H9 (cell line): ENCODE measurements around the gene DGCR8. TPM values are rescaled to one million over a fixed set of nuclear protein-coding genes. Genes with fewer than 3 reads are reported as not detected.

Source experiments
- DNase-seq: peaks from one replicate; pipeline ENCODE4 v3.0.0-alpha.2; 2017
- H2AFZ ChIP-seq: one replicate; pipeline ENCODE4 v1.6.1; 2013; ENCODE audit warnings: mild to moderate bottlenecking, low read length, control low read depth, moderate library complexity
- H2AK5ac ChIP-seq: 2 replicates; pipeline ENCODE4 v1.6.1; 2013; ENCODE audit warnings: low read length, control low read depth, mixed read lengths; ENCODE audit not compliant: insufficient read length
- H2BK120ac ChIP-seq: one replicate; pipeline ENCODE4 v1.6.1; 2013; ENCODE audit warnings: low read depth, mild to moderate bottlenecking, low read length, control low read depth, inconsistent platforms; ENCODE audit not compliant: poor library complexity, severe bottlenecking
- H2BK12ac ChIP-seq: 2 replicates; pipeline ENCODE4 v1.6.1; 2013; ENCODE audit warnings: low read length, control low read depth, mixed read lengths, low read depth; ENCODE audit not compliant: insufficient read length
- H2BK15ac ChIP-seq: 2 replicates; pipeline ENCODE4 v1.6.1; 2013; ENCODE audit warnings: low read depth, low read length, control low read depth
- H2BK20ac ChIP-seq: one replicate; pipeline ENCODE4 v1.6.1; 2013; ENCODE audit warnings: low read depth, mild to moderate bottlenecking, low read length, control low read depth, inconsistent platforms; ENCODE audit not compliant: poor library complexity, severe bottlenecking
- H2BK5ac ChIP-seq: 2 replicates; pipeline ENCODE4 v1.6.1; 2013; ENCODE audit warnings: low read length, control low read depth, mixed read lengths; ENCODE audit not compliant: insufficient read length
- H3K14ac ChIP-seq: 2 replicates; pipeline ENCODE4 v1.6.1; 2013; ENCODE audit warnings: low read length, control low read depth; ENCODE audit not compliant: insufficient read depth
- H3K18ac ChIP-seq: 2 replicates; pipeline ENCODE4 v1.6.1; 2013; ENCODE audit warnings: low read depth, mild to moderate bottlenecking, mixed read lengths, low read length, control low read depth; ENCODE audit not compliant: insufficient read length
- H3K23ac ChIP-seq: 2 replicates; pipeline ENCODE4 v1.6.1; 2013; ENCODE audit warnings: low read length, control low read depth, mixed read lengths, low read depth; ENCODE audit not compliant: insufficient read length
- H3K23me2 ChIP-seq: 2 replicates; pipeline ENCODE4 v1.6.1; 2013; ENCODE audit warnings: low read depth, mild to moderate bottlenecking, mixed read lengths, low read length, control low read depth; ENCODE audit not compliant: insufficient read length, poor library complexity, severe bottlenecking
- H3K27ac ChIP-seq: 2 replicates; pipeline ENCODE4 v1.5.1; 2013; ENCODE audit warnings: low read length, control low read depth, mixed read lengths, low read depth; ENCODE audit not compliant: insufficient read length
- H3K27me3 ChIP-seq: 2 replicates; pipeline ENCODE4 v1.6.1; 2013; ENCODE audit warnings: low read length, control low read depth, inconsistent platforms; ENCODE audit not compliant: insufficient read depth
- H3K4ac ChIP-seq: 2 replicates; pipeline ENCODE4 v1.6.1; 2013; ENCODE audit warnings: low read depth, mild to moderate bottlenecking, control low read depth, inconsistent platforms, low read length, moderate library complexity
- H3K4me1 ChIP-seq: 2 replicates; pipeline ENCODE4 v1.6.1; 2013; ENCODE audit warnings: low read length, control low read depth, inconsistent platforms; ENCODE audit not compliant: insufficient read depth
- H3K4me2 ChIP-seq: 2 replicates; pipeline ENCODE4 v1.6.1; 2013; ENCODE audit warnings: low read length, control low read depth, mixed read lengths; ENCODE audit not compliant: insufficient read length, insufficient read depth
- H3K56ac ChIP-seq: 2 replicates; pipeline ENCODE4 v1.6.1; 2013; ENCODE audit warnings: low read depth, mild to moderate bottlenecking, mixed read lengths, low read length, control low read depth; ENCODE audit not compliant: insufficient read length
- H3K79me1 ChIP-seq: 2 replicates; pipeline ENCODE4 v1.6.1; 2013; ENCODE audit warnings: low read depth, mild to moderate bottlenecking, moderate library complexity, low read length, control low read depth, inconsistent platforms; ENCODE audit not compliant: insufficient read depth, poor library complexity, severe bottlenecking
- H3K79me2 ChIP-seq: 2 replicates; pipeline ENCODE4 v1.6.1; 2013; ENCODE audit warnings: low read length, control low read depth, inconsistent platforms; ENCODE audit not compliant: insufficient read depth
- H3K9ac ChIP-seq: 2 replicates; pipeline ENCODE4 v1.6.1; 2013; ENCODE audit warnings: low read length, control low read depth, mixed read lengths; ENCODE audit not compliant: insufficient read length; ENCODE audit errors: extremely low read depth
- H3K9me3 ChIP-seq: one replicate; pipeline ENCODE4 v1.6.1; 2013; ENCODE audit warnings: low read depth, low read length, inconsistent platforms; ENCODE audit not compliant: control insufficient read depth
- H3T11ph ChIP-seq: one replicate; pipeline ENCODE4 v1.6.1; 2013; ENCODE audit warnings: mild to moderate bottlenecking, low read length, control low read depth, inconsistent platforms
- H4K20me1 ChIP-seq: one replicate; pipeline ENCODE4 v1.6.1; 2013; ENCODE audit not compliant: control insufficient read depth, insufficient read length, insufficient read depth
- H4K5ac ChIP-seq: 2 replicates; pipeline ENCODE4 v1.6.1; 2013; ENCODE audit warnings: low read depth, mild to moderate bottlenecking, mixed read lengths, low read length, control low read depth; ENCODE audit not compliant: insufficient read length
- H4K8ac ChIP-seq: replicated peaks from 2 replicates; pipeline ENCODE4 v1.6.1; 2013; ENCODE audit warnings: low read length, control low read depth, mixed read lengths, low read depth; ENCODE audit not compliant: insufficient read length
- H4K91ac ChIP-seq: 2 replicates; pipeline ENCODE4 v1.6.1; 2013; ENCODE audit warnings: low read depth, mild to moderate bottlenecking, moderate library complexity, mixed read lengths, low read length, control low read depth; ENCODE audit not compliant: insufficient read length
- H3K27ac Mint-ChIP-seq, 3 experiments: 2 replicates in 2 of 3; 3 replicates in 1 of 3; pipeline ENCODE4 v1.8.0; 2020 to 2021; ENCODE audit warnings: mixed read lengths in 3 of 3, mild to moderate bottlenecking in 1 of 3, moderate library complexity in 1 of 3
- H3K27me3 Mint-ChIP-seq: 2 replicates; pipeline ENCODE4 v1.8.0; 2021; ENCODE audit warnings: low read depth, mild to moderate bottlenecking, moderate library complexity, mixed read lengths
- H3K36me3 Mint-ChIP-seq, 3 experiments: 2 replicates in 2 of 3; 3 replicates in 1 of 3; pipeline ENCODE4 v1.8.0; 2020 to 2021; ENCODE audit warnings: low read depth in 3 of 3, mixed read lengths in 3 of 3; ENCODE audit not compliant: insufficient read depth in 1 of 3
- H3K4me1 Mint-ChIP-seq, 2 experiments: 2 replicates each; pipeline ENCODE4 v1.8.0; 2020; ENCODE audit warnings: mixed read lengths in 2 of 2
- H3K4me3 Mint-ChIP-seq, 2 experiments: 2 replicates in 1 of 2; 3 replicates in 1 of 2; pipeline ENCODE4 v1.8.0; 2020 to 2021; ENCODE audit warnings: mild to moderate bottlenecking in 2 of 2, mixed read lengths in 2 of 2, moderate library complexity in 1 of 2
- H3K9me3 Mint-ChIP-seq, 2 experiments: 2 replicates in 1 of 2; 3 replicates in 1 of 2; pipeline ENCODE4 v1.8.0; 2020; ENCODE audit warnings: mild to moderate bottlenecking in 2 of 2, mixed read lengths in 2 of 2, moderate library complexity in 1 of 2
- CTCF ChIP-seq: fragments of 200-600 bp; sonication (generic); conservative IDR thresholded peaks from 3 replicates; pipeline ENCODE4 v1.8.0; 2021; ENCODE audit warnings: antibody characterized with exemption, mild to moderate bottlenecking
- WGBS: extraction: QIAGEN DNeasy Blood & Tissue Kit; methylation state at CpG from one replicate; pipeline ENCODE4 v1.1.7; 2013; ENCODE audit warnings: missing lambda C conversion rate, low lambda C conversion rate, mixed read lengths; ENCODE audit not compliant: insufficient read length; ENCODE audit errors: extremely low coverage; 5-methylcytosine and 5-hydroxymethylcytosine counted together
- total RNA-seq: library from RNA; stranded (reverse); gene quantifications from 2 replicates; pipeline ENCODE4 v1.2.1, GENCODE V29; 2021

Gene DGCR8
- total RNA-seq, 1 experiment from 2014 or later, result 74.5 TPM

DNA sequence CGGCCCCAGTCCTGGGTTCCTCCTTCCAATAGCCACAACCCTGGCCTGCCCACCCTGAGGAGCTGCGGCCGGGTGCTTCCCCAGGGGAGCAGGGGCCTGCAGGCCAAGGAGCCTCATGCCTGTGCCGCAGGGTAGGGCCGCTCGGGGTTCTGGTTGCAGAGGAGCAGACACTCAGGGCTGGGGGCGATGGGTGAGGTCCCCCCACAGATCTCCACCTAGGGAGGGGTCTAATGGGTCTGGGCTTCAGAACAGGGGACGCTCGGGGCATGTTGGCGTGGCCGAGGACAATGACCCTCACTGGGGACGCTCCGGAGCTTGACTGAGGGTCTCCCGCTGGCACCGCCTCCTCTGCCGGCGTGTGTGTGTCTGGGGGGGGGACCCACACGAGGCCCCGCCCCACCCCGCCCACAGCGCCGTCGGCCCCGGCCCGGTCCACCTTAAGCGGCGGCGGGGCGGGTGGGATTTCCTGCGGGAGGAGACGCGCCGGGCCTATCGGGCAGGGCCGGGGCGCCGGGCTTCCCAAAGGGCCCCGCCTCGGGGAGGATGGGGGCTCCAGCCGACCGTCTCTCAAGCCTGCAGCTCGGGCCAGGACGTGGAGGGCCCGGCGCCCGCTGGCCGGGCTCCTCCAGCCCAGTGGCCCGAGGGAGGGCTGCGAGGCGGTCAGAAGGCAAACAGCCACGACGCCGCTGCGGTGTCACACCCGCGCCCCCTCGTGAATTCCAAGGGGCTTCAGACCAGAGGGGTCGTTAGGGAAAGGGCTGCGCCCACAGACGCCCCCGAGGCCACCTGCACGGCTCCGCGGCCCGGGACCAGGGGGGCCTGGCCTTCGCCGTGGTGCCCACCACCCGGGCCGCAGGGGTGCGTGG is 50.9 kb downstream of the DGCR8 start:
- Histone ChIP-seq H2BK20ac (no peak overlapping the region), H4K91ac (no peak overlapping the region), H3K14ac (no peak overlapping the region), H4K20me1 (peaks cover 2% of the 10 kb centered on the region), H3K23me2 (peaks cover 4% of the 10 kb centered on the region), H4K8ac (no peak overlapping the region), H2BK12ac (no peak overlapping the region), H3K56ac (no peak overlapping the region), H3K9ac (no peak overlapping the region), H2BK5ac (no peak overlapping the region), H2AFZ (no peak overlapping the region), H3K79me1 (no peaks in the 10 kb centered on the region), H3T11ph (no peak overlapping the region), H4K5ac (no peak overlapping the region), H3K79me2 (no peaks in the 10 kb centered on the region), H3K4ac (no peak overlapping the region), H3K18ac (no peak overlapping the region), H3K27ac (no peak overlapping the region), H3K9me3 (no peaks in the 10 kb centered on the region), H3K4me2 (peak overlapping the region; percentile 14), H3K27me3 (no peaks in the 10 kb centered on the region), H2BK120ac (no peak overlapping the region), H2BK15ac (no peak overlapping the region), H3K4me1 (no peaks in the 10 kb centered on the region), H3K23ac (no peak overlapping the region), H2AK5ac (no peak overlapping the region)
- Mint-ChIP-seq H3K27ac (no peak overlapping the region), H3K4me3 (peak overlapping the region; percentile 57 to 73; a peak in 4 of 5 replicates), H3K36me3 (peaks cover 8 to 23% (median 19%) of the 10 kb centered on the region in 3 experiments; a peak in 6 of 7 replicates), H3K4me1 (peaks cover 8% of the 10 kb centered on the region in 2 experiments), H3K27me3 (no peaks in the 10 kb centered on the region; the same call in 1 of the 2 replicates), H3K9me3 (no peaks in the 10 kb centered on the region)
- WGBS, result no CpG with 5 or more reads among the region's 70 CpGs
- DNase-seq, result peak; percentile 75
- TF ChIP-seq CTCF, result no peak
